H1 (cell line): Measurements from ENCODE around the gene PHEX. TPM values are rescaled to one million over a fixed set of nuclear protein-coding genes. Genes with fewer than 3 reads are reported as not detected.

Source experiments
- CTCF ChIA-PET: fragments of 300-600 bp; sonication (Branson Sonifier 250); formaldehyde crosslinking; loops from one replicate; lab custom pipeline; 2021; ENCODE audit not compliant: partially characterized antibody; lab: Charles Lee
- POLR2A ChIA-PET: fragments of 300-600 bp; sonication (Branson Sonifier 250); formaldehyde crosslinking; loops from one replicate; lab custom pipeline; 2021; ENCODE audit warnings: inconsistent platforms; ENCODE audit not compliant: partially characterized antibody; lab: Charles Lee
- DNase-seq, 2 experiments: peaks; one replicate each; pipeline versions ENCODE4 v3.0.0 to v3.0.0-alpha.2; 2010 to 2022; ENCODE audit warnings: low spot score in 2 of 2, low read depth in 1 of 2, mixed read lengths in 1 of 2
- FAIRE-seq: peaks from 2 replicates; lab custom pipeline; 2011; peaks lifted over from hg19 to GRCh38; lab: Jason Lieb, UNC
- H2AFZ ChIP-seq: 2 replicates; pipeline ENCODE4 v1.8.1; 2012; ENCODE audit warnings: low read length, inconsistent platforms
- H2AK5ac ChIP-seq: 2 replicates; pipeline ENCODE4 v1.6.1; 2013; ENCODE audit warnings: low read depth, low read length
- H2BK120ac ChIP-seq: replicated peaks from 2 replicates; pipeline ENCODE3; 2013; ENCODE audit warnings: low read depth, low read length, inconsistent platforms
- H2BK12ac ChIP-seq: 2 replicates; pipeline ENCODE4 v1.6.1; 2013; ENCODE audit warnings: low read depth, low read length
- H2BK15ac ChIP-seq: 2 replicates; pipeline ENCODE4 v1.6.1; 2013; ENCODE audit warnings: low read length
- H2BK20ac ChIP-seq: 2 replicates; pipeline ENCODE4 v1.6.1; 2013; ENCODE audit warnings: low read length
- H2BK5ac ChIP-seq: 2 replicates; pipeline ENCODE4 v1.6.1; 2013; ENCODE audit warnings: low read depth, low read length
- H3K14ac ChIP-seq: 2 replicates; pipeline ENCODE4 v1.6.1; 2013; ENCODE audit warnings: inconsistent platforms; ENCODE audit not compliant: insufficient read length
- H3K18ac ChIP-seq: 2 replicates; pipeline ENCODE4 v1.6.1; 2013; ENCODE audit warnings: low read length; ENCODE audit errors: extremely low read depth
- H3K23ac ChIP-seq: 2 replicates; pipeline ENCODE4 v1.6.1; 2013; ENCODE audit warnings: inconsistent platforms; ENCODE audit not compliant: insufficient read length
- H3K23me2 ChIP-seq: 2 replicates; pipeline ENCODE4 v1.6.1; 2013; ENCODE audit warnings: low read depth, low read length
- H3K27ac ChIP-seq: 2 replicates; pipeline ENCODE4 v1.6.1; 2011; ENCODE audit warnings: low read depth, low read length, inconsistent platforms
- H3K27me3 ChIP-seq, 4 experiments: replicated peaks in 1 of 4; 1 replicate in 1 of 4; 2 replicates in 3 of 4; pipeline versions ENCODE4 v1.6.1 to v1.8.1; 2011 to 2013; ENCODE audit warnings: low read length in 3 of 4, mild to moderate bottlenecking in 3 of 4, inconsistent platforms in 2 of 4, mixed read lengths in 2 of 4, moderate library complexity in 1 of 4; ENCODE audit not compliant: control insufficient read depth in 3 of 4, insufficient read depth in 3 of 4; ENCODE audit errors: extremely low read depth in 1 of 4
- H3K36me3 ChIP-seq, 4 experiments: 2 replicates each; pipeline versions ENCODE4 v1.6.1 to v1.8.1; 2011 to 2013; ENCODE audit warnings: mild to moderate bottlenecking in 4 of 4, low read length in 3 of 4, moderate library complexity in 2 of 4, control low read depth in 1 of 4, inconsistent platforms in 1 of 4; ENCODE audit not compliant: insufficient read depth in 4 of 4, control insufficient read depth in 2 of 4
- H3K4ac ChIP-seq: replicated peaks from 2 replicates; pipeline ENCODE3; 2013; ENCODE audit warnings: low read length, low read depth, mixed read lengths, inconsistent platforms; ENCODE audit not compliant: insufficient read length
- H3K4me1 ChIP-seq, 4 experiments: replicated peaks in 1 of 4; 1 replicate in 1 of 4; 2 replicates in 3 of 4; pipeline versions ENCODE4 v1.6.1 to v1.8.1; 2011 to 2013; ENCODE audit warnings: low read length in 3 of 4, inconsistent platforms in 2 of 4, mixed read lengths in 1 of 4; ENCODE audit not compliant: insufficient read depth in 4 of 4, control insufficient read depth in 3 of 4
- H3K4me2 ChIP-seq, 2 experiments: 2 replicates each; pipeline versions ENCODE4 v1.6.1 to v1.8.1; 2011 to 2013; ENCODE audit warnings: low read depth in 2 of 2, low read length in 2 of 2, control low read depth in 1 of 2, inconsistent platforms in 1 of 2, mild to moderate bottlenecking in 1 of 2; ENCODE audit not compliant: insufficient read depth in 1 of 2
- H3K4me3 ChIP-seq, 4 experiments: fragments of 200-600, 300-600 bp in 1 of 4; sonication (generic), shearing (Covaris generic), sonication (Bioruptor Twin) in 1 of 4; 2 replicates each; pipeline versions ENCODE4 v1.5.1 to v1.8.1; 2011 to 2016; ENCODE audit warnings: low read length in 4 of 4, low read depth in 3 of 4, control low read depth in 2 of 4, inconsistent platforms in 2 of 4, mild to moderate bottlenecking in 2 of 4, mixed read lengths in 1 of 4, moderate library complexity in 1 of 4; ENCODE audit not compliant: insufficient read depth in 2 of 4; ENCODE audit errors: extremely low read depth in 1 of 4
- H3K56ac ChIP-seq: replicated peaks from 2 replicates; pipeline ENCODE3; 2013; ENCODE audit warnings: low read depth, mild to moderate bottlenecking, mixed read lengths, low read length, inconsistent platforms; ENCODE audit not compliant: insufficient read length
- H3K79me1 ChIP-seq: 2 replicates; pipeline ENCODE4 v1.6.1; 2013; ENCODE audit warnings: low read depth, low read length, control low read depth
- H3K79me2 ChIP-seq, 2 experiments: 2 replicates each; pipeline versions ENCODE4 v1.6.1 to v1.8.1; 2012 to 2013; ENCODE audit warnings: low read length in 2 of 2, mild to moderate bottlenecking in 2 of 2, inconsistent platforms in 1 of 2; ENCODE audit not compliant: insufficient read depth in 2 of 2, control insufficient read depth in 1 of 2
- H3K9ac ChIP-seq, 4 experiments: replicated peaks in 1 of 4; 1 replicate in 1 of 4; 2 replicates in 3 of 4; pipeline versions ENCODE4 v1.6.1 to v1.8.1; 2011 to 2013; ENCODE audit warnings: low read depth in 3 of 4, low read length in 3 of 4, control low read depth in 2 of 4, mild to moderate bottlenecking in 2 of 4, moderate library complexity in 2 of 4, inconsistent platforms in 1 of 4; ENCODE audit errors: extremely low read depth in 1 of 4
- H3K9me3 ChIP-seq, 2 experiments: 2 replicates each; pipeline versions ENCODE4 v1.6.1 to v1.8.1; 2012 to 2013; ENCODE audit warnings: mild to moderate bottlenecking in 2 of 2, moderate library complexity in 2 of 2, control low read depth in 1 of 2, inconsistent platforms in 1 of 2, low read depth in 1 of 2, low read length in 1 of 2, mixed read lengths in 1 of 2; ENCODE audit not compliant: insufficient read depth in 2 of 2
- H4K20me1 ChIP-seq, 2 experiments: replicated peaks in 1 of 2; 2 replicates each; pipeline versions ENCODE3 to v1.8.1; 2011 to 2013; ENCODE audit warnings: inconsistent platforms in 2 of 2, low read length in 2 of 2, mild to moderate bottlenecking in 1 of 2; ENCODE audit not compliant: insufficient read depth in 2 of 2, control insufficient read depth in 1 of 2
- H4K5ac ChIP-seq: 2 replicates; pipeline ENCODE4 v1.6.1; 2013; ENCODE audit warnings: low read length, low read depth, mixed read lengths, inconsistent platforms; ENCODE audit not compliant: insufficient read length
- H4K8ac ChIP-seq: 2 replicates; pipeline ENCODE4 v1.8.0; 2013; ENCODE audit warnings: mild to moderate bottlenecking, moderate library complexity, low read length, inconsistent platforms; ENCODE audit not compliant: insufficient read depth; ENCODE audit errors: extremely low read depth
- H4K91ac ChIP-seq: replicated peaks from 2 replicates; pipeline ENCODE3; 2013; ENCODE audit warnings: low read length, mixed read lengths, inconsistent platforms; ENCODE audit not compliant: insufficient read length
- BCL11A ChIP-seq, 2 experiments: IDR thresholded peaks; one replicate each; pipeline ENCODE4 v1.6.1; 2011; ENCODE audit warnings: low read depth in 2 of 2, low read length in 2 of 2, mild to moderate bottlenecking in 2 of 2
- CTCF ChIP-seq, 3 experiments: IDR thresholded peaks; 1 replicate in 2 of 3; 2 replicates in 1 of 3; pipeline versions ENCODE4 v1.5.1 to v1.6.1; 2011; ENCODE audit warnings: low read length in 3 of 3, mild to moderate bottlenecking in 3 of 3, inconsistent platforms in 2 of 3, low read depth in 1 of 3, moderate library complexity in 1 of 3; ENCODE audit not compliant: insufficient read depth in 1 of 3; ENCODE audit errors: control extremely low read depth in 1 of 3
- GABPA ChIP-seq: IDR thresholded peaks from 2 replicates; pipeline ENCODE4 v1.6.1; 2011; ENCODE audit warnings: mild to moderate bottlenecking, low read length, moderate library complexity, borderline replicate concordance; ENCODE audit not compliant: insufficient read depth
- MAFK ChIP-seq: IDR thresholded peaks from 2 replicates; pipeline ENCODE4 v1.6.1; 2012; ENCODE audit warnings: low read depth, mild to moderate bottlenecking, improper control_type of control experiment, low read length
- MAX ChIP-seq: IDR thresholded peaks from 2 replicates; pipeline ENCODE4 v1.6.1; 2012; ENCODE audit warnings: inconsistent platforms
- NANOG ChIP-seq: IDR thresholded peaks from 2 replicates; pipeline ENCODE4 v1.6.1; 2011; ENCODE audit warnings: low read length, low read depth, mild to moderate bottlenecking, inconsistent platforms; ENCODE audit not compliant: insufficient read depth, poor library complexity, severe bottlenecking
- POLR2AphosphoS5 ChIP-seq: IDR thresholded peaks from 2 replicates; pipeline ENCODE4 v1.6.1; 2011; ENCODE audit warnings: low read depth, low read length
- RBBP5 ChIP-seq: IDR thresholded peaks from 2 replicates; pipeline ENCODE4 v1.7.1; 2012; ENCODE audit warnings: low read depth, mild to moderate bottlenecking, inconsistent platforms, low read length, moderate library complexity, borderline replicate concordance
- SIN3A ChIP-seq, 2 experiments: IDR thresholded peaks in 1 of 2; conservative IDR thresholded peaks in 1 of 2; 2 replicates each; pipeline ENCODE4 v1.6.1; 2011 to 2012; ENCODE audit warnings: low read length in 2 of 2, improper control_type of control experiment in 1 of 2, low read depth in 1 of 2, mild to moderate bottlenecking in 1 of 2
- TAF7 ChIP-seq: optimal IDR thresholded peaks from 2 replicates; pipeline ENCODE3; 2011; ENCODE audit warnings: low read depth, mild to moderate bottlenecking, inconsistent platforms, low read length, moderate library complexity, borderline replicate concordance
- TCF12 ChIP-seq: IDR thresholded peaks from 2 replicates; pipeline ENCODE4 v1.6.1; 2011; ENCODE audit warnings: low read depth, mild to moderate bottlenecking, low read length
- WGBS, 2 experiments: shearing (Covaris generic) in 1 of 2; methylation state at CpG; one replicate each; pipeline versions ENCODE4 v1.1.6 to v1.1.7; 2013 to 2015; ENCODE audit warnings: low lambda C conversion rate in 2 of 2, mixed read lengths in 2 of 2, inconsistent platforms in 1 of 2, low coverage in 1 of 2, missing lambda C conversion rate in 1 of 2; ENCODE audit not compliant: insufficient replicate concordance in 2 of 2, insufficient coverage in 1 of 2, insufficient read length in 1 of 2; ENCODE audit errors: extremely low coverage in 1 of 2, missing lambda C conversion rate in 1 of 2; 5-methylcytosine and 5-hydroxymethylcytosine counted together
- polyA plus RNA-seq, 7 experiments: library from polyadenylated mRNA; depleted of rRNA in 3 of 7; stranded (reverse) in 5 of 7; unstranded in 2 of 7; fragments of >200 nt in 5 of 7; fragments of 200-250 nt in 2 of 7; gene quantifications; 1 replicate in 5 of 7; 2 replicates in 1 of 7; 4 replicates in 1 of 7; pipeline versions ENCODE4 v1.2.1 to v1.2.3, GENCODE V29; 2011 to 2013; ENCODE audit warnings: missing spikeins in 2 of 7, mixed read lengths in 2 of 7
- total RNA-seq: library from RNA; stranded (reverse); fragmentation: NEBNext Ultra II Directional; extraction: Animal tissue kit (Norgen Biotek cat#: 25700); gene quantifications from 2 replicates; pipeline ENCODE4 v1.2.1, GENCODE V29; 2021

Gene PHEX
- total and polyA plus RNA-seq, 2 of the 8 experiments (the other 6 are each of a cell fraction or from before 2014, with no cell fraction given) = 0.03 to 0.11 TPM

- Histone ChIP-seq H3K14ac (no peak overlapping the region), H2AFZ (no peak overlapping the region), H3K36me3 (no peaks in the 10 kb centered on the region), H2BK120ac (no peak overlapping the region), H4K91ac (no peak overlapping the region), H4K8ac (no peak overlapping the region), H3K56ac (no peak overlapping the region), H3K23me2 (no peaks in the 10 kb centered on the region; the same call in 1 of the 2 replicates), H2BK12ac (no peak overlapping the region), H2BK20ac (no peak overlapping the region), H3K79me2 (no peaks in the 10 kb centered on the region), H4K5ac (no peak overlapping the region), H3K4me2 (no peak overlapping the region), H4K20me1 (no peaks in the 10 kb centered on the region), H3K4ac (no peak overlapping the region), H2BK5ac (no peak overlapping the region), H3K9me3 (no peaks in the 10 kb centered on the region), H3K4me1 (no peaks in the 10 kb centered on the region), H3K18ac (no peak overlapping the region), H3K23ac (no peak overlapping the region), H2AK5ac (no peak overlapping the region), H3K9ac (no peak overlapping the region), H3K4me3 (no peak overlapping the region), H3K79me1 (no peaks in the 10 kb centered on the region), H3K27me3 (no peaks in the 10 kb centered on the region), H3K27ac (no peak overlapping the region), H2BK15ac (no peak overlapping the region)
- ChIA-PET POLR2A (no interaction called here), CTCF (interaction anchor here (1.3 to 2.0 kb wide), 2 partner anchors 9 to 46 kb away, joined by 4 to 11 read pairs; no protein-coding TSS in a partner anchor)
- DNase-seq = no peak
- no peak for FAIRE-seq
- WGBS, 2 experiments = 77% methylated on average over 4 of the region's 4 CpGs; no CpG with 5 or more reads in 1 of the 2 experiments
- no peak for TF ChIP-seq BCL11A (IDR thresholded peaks at IDR 0.05; ENCODE audit: low read depth in 2 of 2, low read length in 2 of 2)
- no peak for TF ChIP-seq CTCF (IDR thresholded peaks at IDR 0.05; ENCODE audit: control extremely low read depth in 1 of 3, insufficient read depth in 1 of 3, low read depth in 1 of 3, low read length in 3 of 3)
- no peak for TF ChIP-seq SIN3A (conservative IDR thresholded peaks at IDR 0.05 in 1 of 2, IDR thresholded peaks at IDR 0.05 in 1 of 2; ENCODE audit: low read depth in 1 of 2, low read length in 2 of 2)
- no peak for TF ChIP-seq RBBP5
- TF ChIP-seq NANOG = no peak
- no peak for TF ChIP-seq MAX
- TF ChIP-seq POLR2AphosphoS5 = no peak
- TF ChIP-seq GABPA = no peak
- no peak for TF ChIP-seq TCF12
- TF ChIP-seq TAF7 = no peak
- no peak for TF ChIP-seq MAFK
These were observed 58.1 kb downstream of the PHEX start for GRCh38 chrX:22090181-22090580.
